Ovary (tissue), 3 donors: Measurements from ENCODE around the gene PDCD5.
"Not testable (repeated sequence)": the region's sequence is repeated elsewhere in the genome, so short reads cannot be mapped to it uniquely, and the experiment has no call there.

Source experiments
- POLR2A ChIP-seq: fragments of 450-650 bp; IDR thresholded peaks from one replicate; pipeline ENCODE4 v1.6.1; 2017; ENCODE audit warnings: antibody characterized with exemption, mild to moderate bottlenecking, moderate library complexity
- TF ChIP-seq, protein P1 (sequence below), 3 donors: fragments of 450-650 bp in 2 of 3; fragments of 200-600 bp in 1 of 3; IDR thresholded peaks; one replicate each; pipeline versions ENCODE4 v1.5.1 to v1.8.0; 2016 to 2022; ENCODE audit warnings: antibody characterized with exemption in 3 of 3, mild to moderate bottlenecking in 1 of 3
- donor health status: DM: no; HTN: no; CAD: no.

DNA sequence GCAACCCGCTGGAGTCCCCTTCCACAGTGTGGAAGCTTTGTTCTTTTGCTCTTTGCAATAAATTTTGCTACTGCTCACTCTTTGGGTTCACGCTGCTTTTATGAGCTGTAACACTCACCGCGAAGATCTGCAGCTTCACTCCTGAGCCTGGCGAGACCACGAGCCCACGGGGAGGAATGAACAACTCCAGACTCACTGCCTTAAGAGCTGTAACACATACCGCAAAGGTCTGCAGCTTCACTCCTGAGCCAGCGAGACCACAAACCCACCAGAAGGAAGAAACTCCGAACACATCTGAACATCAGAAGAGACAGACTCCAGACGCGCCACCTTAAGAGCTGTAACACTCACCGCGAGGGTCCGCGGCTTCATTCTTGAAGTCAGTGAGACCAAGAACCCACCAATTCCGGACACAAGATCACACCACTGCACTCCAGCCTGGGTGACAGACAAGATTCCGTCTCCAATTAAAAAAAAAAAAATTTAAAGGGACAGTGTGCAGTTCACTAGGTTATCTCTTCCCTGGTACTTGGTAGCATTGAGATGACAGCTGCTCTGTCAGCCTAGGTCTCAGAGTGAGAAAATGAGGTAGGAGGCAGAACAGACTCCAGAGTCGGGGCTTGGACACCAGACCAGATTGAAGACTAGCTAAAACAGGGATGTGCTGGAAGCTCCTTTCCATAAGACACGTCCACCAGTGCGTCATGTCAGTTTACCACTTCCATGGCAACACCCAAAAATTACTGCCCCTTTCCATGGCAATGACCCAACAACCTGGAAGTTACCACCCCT is 8.1 kb upstream of the PDCD5 start:
- not testable (repeated sequence) for TF ChIP-seq POLR2A
- TF ChIP-seq, protein P1, sequence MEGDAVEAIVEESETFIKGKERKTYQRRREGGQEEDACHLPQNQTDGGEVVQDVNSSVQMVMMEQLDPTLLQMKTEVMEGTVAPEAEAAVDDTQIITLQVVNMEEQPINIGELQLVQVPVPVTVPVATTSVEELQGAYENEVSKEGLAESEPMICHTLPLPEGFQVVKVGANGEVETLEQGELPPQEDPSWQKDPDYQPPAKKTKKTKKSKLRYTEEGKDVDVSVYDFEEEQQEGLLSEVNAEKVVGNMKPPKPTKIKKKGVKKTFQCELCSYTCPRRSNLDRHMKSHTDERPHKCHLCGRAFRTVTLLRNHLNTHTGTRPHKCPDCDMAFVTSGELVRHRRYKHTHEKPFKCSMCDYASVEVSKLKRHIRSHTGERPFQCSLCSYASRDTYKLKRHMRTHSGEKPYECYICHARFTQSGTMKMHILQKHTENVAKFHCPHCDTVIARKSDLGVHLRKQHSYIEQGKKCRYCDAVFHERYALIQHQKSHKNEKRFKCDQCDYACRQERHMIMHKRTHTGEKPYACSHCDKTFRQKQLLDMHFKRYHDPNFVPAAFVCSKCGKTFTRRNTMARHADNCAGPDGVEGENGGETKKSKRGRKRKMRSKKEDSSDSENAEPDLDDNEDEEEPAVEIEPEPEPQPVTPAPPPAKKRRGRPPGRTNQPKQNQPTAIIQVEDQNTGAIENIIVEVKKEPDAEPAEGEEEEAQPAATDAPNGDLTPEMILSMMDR (IDR thresholded peaks at IDR 0.05), result not testable (repeated sequence)
